ENCODE results near the gene IPO5.
"Not testable (repeated sequence)": the region's sequence is repeated elsewhere in the genome, so short reads cannot be mapped to it uniquely, and the experiment has no call there.

The IPO5 gene

GRCh38 chr13:97949316-97949715 lies 4.2 kb upstream of the IPO5 start:
- not testable (repeated sequence) for DNase-seq (ENCODE audit: low read depth)

GRCh38 chr13:97951376-97951775 lies 2.1 kb upstream of the IPO5 start:
- no peak for DNase-seq (ENCODE audit: low read depth)

- not testable (repeated sequence) for DNase-seq (ENCODE audit: low read depth)
These were observed 644 bp upstream of the IPO5 start for GRCh38 chr13:97952831-97953230.

- no peak for DNase-seq (ENCODE audit: low read depth)
These were observed 7.9 kb downstream of the IPO5 start for GRCh38 chr13:97961340-97961739.

- no peak for DNase-seq (ENCODE audit: low read depth)
These were observed 9.4 kb downstream of the IPO5 start for GRCh38 chr13:97962887-97963286.

GRCh38 chr13:97967226-97967625 lies 13.8 kb downstream of the IPO5 start:
- DNase-seq (ENCODE audit: low read depth): no peak

- DNase-seq (ENCODE audit: low read depth): no peak
These were observed 14.5 kb downstream of the IPO5 start for GRCh38 chr13:97967948-97968347.

GRCh38 chr13:97971519-97971918 lies 18.0 kb downstream of the IPO5 start:
- no peak for DNase-seq (ENCODE audit: low read depth)

GRCh38 chr13:97974773-97975172 lies 21.3 kb downstream of the IPO5 start:
- no peak for DNase-seq (ENCODE audit: low read depth)

- DNase-seq (ENCODE audit: low read depth): no peak
These were observed 21.9 kb downstream of the IPO5 start for GRCh38 chr13:97975280-97975847.

GRCh38 chr13:97975848-97976609 lies 22.6 kb downstream of the IPO5 start:
- peak; percentile 83 for DNase-seq (ENCODE audit: low read depth)

GRCh38 chr13:97976610-97977521 lies 23.4 kb downstream of the IPO5 start:
- peak; percentile 14 for DNase-seq (ENCODE audit: low read depth)

- no peak for DNase-seq (ENCODE audit: low read depth)
These were observed 24.5 kb downstream of the IPO5 start for GRCh38 chr13:97977982-97978381.

- DNase-seq (ENCODE audit: low read depth): no peak
These were observed 25.2 kb downstream of the IPO5 start for GRCh38 chr13:97978651-97979050.

- DNase-seq (ENCODE audit: low read depth): no peak
These were observed 25.6 kb downstream of the IPO5 start for GRCh38 chr13:97979051-97979450.

GRCh38 chr13:97979556-97979955 lies 26.1 kb downstream of the IPO5 start:
- DNase-seq (ENCODE audit: low read depth): no peak

GRCh38 chr13:97982286-97982685 lies 28.8 kb downstream of the IPO5 start:
- no peak for DNase-seq (ENCODE audit: low read depth)

- DNase-seq (ENCODE audit: low read depth): no peak
These were observed 33.4 kb downstream of the IPO5 start for GRCh38 chr13:97986835-97987234.

- DNase-seq (ENCODE audit: low read depth): no peak
These were observed 46.2 kb downstream of the IPO5 start for GRCh38 chr13:97999653-98000052.

- DNase-seq (ENCODE audit: low read depth): peak; percentile 79
These were observed 50.6 kb downstream of the IPO5 start for GRCh38 chr13:98004107-98004506.

GRCh38 chr13:98004997-98005396 lies 51.5 kb downstream of the IPO5 start:
- DNase-seq (ENCODE audit: low read depth): not testable (repeated sequence)

GRCh38 chr13:98007001-98007400 lies 53.5 kb downstream of the IPO5 start:
- no peak for DNase-seq (ENCODE audit: low read depth)

GRCh38 chr13:98013241-98013640 lies 59.8 kb downstream of the IPO5 start:
- DNase-seq (ENCODE audit: low read depth): no peak
